HG03469 (cell line): Measurements from ENCODE around the gene TMEM272.

Experiments
- ATAC-seq: cut with Tn5 transposase; IDR thresholded peaks from one replicate; pipeline ENCODE4 v1.9.1; 2021; ENCODE audit warnings: mild to moderate bottlenecking, moderate library complexity, moderate number of reproducible peaks; ENCODE audit not compliant: unreplicated experiment

TMEM272 gene

DNA sequence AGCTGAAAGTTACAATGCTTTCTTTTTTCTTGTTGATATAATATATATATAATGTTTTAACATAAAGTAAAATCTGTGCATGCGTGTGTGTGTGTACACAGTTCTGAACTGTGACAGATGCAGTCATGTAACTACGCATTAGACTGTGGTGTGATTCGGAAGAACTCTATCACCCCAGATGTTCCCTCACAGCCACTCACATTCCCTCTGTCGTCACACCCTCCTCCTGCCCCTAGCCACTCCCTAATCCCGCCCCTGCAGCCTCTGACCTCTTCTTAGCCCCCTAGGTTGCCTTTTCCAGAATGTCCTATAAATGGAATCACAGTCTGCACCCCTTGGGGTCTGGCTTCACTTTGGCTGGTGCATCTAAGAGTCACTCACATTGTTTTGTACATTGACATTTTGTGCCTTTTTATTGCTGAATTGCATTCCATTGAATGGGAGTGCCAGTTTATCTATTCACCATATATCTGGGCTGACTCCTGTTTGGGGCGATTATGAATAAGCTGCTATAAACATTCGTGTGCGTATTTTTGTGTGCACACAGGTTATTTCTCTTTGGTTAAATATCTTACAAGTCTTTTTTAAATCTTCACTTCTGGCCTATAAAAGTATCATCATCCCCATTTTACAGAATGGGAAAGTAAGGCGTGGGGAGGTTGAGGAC, 61.4 kb downstream of the TMEM272 start:
- ATAC-seq = no peak

- no peak for ATAC-seq
Measured at GRCh38 chr13:51782026-51782710, 62.8 kb downstream of the TMEM272 start.

GRCh38 chr13:51781246-51782022, 63.5 kb downstream of the TMEM272 start:
- ATAC-seq = no peak

DNA sequence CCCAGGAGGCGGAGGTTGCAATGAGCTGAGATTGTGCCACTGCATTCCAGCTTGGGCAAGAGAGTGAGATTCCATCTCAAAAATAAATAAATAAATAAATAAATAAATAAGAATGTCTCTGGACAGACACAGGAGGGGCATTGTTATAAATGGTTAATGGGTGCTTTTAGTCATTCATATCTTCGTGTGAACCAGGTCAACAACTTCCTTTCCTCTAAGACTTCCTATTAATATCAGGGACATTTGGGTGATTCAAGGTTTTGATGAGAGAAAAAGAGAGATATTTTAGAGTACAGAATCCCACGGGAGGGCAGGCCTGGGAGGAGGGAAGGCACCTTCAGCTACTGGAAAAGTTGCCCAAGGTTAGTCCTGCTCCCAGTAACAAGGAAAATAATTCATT, 64.9 kb downstream of the TMEM272 start:
- ATAC-seq = no peak

GRCh38 chr13:51778392-51778791, 66.6 kb downstream of the TMEM272 start:
- no peak for ATAC-seq

DNA sequence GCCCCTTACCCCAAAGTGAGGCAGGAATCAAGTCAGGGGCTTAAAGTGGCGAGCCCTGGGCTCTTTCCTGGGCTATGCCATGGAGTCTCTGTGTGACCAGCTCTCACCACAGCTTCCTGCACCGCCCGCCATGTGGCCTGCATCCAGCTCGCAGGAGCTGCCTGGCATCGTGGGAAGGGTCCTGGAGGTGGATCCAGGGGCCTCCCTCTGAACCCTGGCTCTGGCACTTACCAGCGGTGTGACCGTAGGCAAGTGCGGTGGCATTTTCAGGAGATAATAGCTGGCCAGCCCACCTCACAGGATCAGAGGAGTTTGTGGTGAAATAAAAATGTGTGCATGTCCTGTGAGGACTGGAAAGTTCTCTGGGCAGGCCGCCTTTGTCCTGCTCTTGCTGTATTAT, 67.1 kb downstream of the TMEM272 start:
- no peak for ATAC-seq

GRCh38 chr13:51776179-51776578, 68.8 kb downstream of the TMEM272 start:
- no peak for ATAC-seq

DNA sequence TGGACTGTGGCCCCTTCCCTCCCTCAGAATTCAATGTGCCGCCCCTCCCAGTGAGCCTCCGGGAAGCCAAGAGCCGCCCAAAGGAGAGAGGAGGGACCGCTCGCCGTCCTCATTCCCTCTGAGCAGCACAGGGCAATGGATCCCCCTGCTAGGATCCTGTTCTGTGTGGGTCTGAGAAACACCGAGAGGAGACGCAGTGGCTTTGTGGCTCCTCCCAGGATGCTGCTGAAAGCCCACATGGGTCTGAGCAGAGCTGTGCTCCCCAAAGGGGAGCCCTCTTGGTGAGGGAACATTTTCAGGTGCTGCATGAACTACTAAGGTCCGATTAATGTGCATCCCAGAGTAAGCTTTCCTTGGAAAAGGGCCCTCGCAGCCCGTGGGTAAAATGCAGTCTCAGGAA, 71.5 kb downstream of the TMEM272 start:
- no peak for ATAC-seq

GRCh38 chr13:51772781-51773180, 72.2 kb downstream of the TMEM272 start:
- ATAC-seq = no peak

- ATAC-seq = no peak
Measured at GRCh38 chr13:51772105-51772455, 72.9 kb downstream of the TMEM272 start.

DNA sequence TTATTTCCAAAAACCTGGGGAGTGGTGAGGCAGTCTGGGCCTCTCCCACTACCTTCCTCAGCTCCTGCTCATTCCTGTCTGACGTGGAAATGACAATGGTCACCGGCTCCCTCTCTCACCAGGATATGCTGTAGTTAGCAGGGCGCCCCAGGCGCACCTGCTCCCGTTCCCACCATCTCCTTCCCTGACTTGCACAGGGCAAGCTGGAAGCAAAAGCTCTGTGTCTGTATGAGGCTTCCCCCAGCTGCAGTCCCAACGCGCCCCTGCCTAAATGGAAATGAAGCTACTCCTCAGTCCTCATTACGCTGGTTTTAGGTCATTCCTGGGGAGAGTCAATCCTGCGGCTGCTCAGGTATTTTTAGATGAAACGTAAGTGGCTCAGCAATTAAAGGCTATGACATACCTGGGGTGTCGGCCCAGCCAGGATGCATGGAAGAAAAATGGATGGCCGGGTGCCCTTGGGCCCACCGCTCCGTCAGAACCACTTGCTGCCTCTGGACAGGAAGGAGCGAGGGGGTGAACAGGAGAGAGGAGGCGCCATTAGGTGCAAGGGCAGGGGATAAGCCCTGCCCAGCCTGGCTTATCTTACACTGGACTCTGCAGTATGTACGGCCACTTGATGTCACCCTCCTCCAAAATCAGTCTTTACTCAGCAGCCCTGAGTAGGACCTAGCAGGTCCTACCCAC, 73.4 kb downstream of the TMEM272 start:
- ATAC-seq = no peak

GRCh38 chr13:51770681-51771417, 74.1 kb downstream of the TMEM272 start:
- ATAC-seq = no peak

DNA sequence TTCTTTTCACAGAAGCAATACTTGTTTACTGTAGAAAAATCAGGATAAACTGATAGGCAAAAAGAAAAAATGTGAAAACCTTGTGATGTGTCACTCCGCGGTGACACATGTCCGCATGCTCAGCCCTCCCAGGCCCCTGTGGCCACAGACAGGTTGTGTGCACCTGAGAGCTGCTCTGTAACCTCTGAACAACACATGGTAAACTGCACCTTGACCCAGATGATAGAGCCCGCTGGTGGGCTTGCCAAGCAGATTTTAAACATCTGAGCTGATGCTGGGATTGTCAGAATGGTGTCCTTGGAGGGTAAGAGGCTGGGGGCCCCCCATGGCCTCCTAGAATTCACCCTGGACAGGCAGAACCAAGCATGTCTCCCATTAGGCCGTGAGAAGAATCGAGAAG, 74.8 kb downstream of the TMEM272 start:
- ATAC-seq = no peak

DNA sequence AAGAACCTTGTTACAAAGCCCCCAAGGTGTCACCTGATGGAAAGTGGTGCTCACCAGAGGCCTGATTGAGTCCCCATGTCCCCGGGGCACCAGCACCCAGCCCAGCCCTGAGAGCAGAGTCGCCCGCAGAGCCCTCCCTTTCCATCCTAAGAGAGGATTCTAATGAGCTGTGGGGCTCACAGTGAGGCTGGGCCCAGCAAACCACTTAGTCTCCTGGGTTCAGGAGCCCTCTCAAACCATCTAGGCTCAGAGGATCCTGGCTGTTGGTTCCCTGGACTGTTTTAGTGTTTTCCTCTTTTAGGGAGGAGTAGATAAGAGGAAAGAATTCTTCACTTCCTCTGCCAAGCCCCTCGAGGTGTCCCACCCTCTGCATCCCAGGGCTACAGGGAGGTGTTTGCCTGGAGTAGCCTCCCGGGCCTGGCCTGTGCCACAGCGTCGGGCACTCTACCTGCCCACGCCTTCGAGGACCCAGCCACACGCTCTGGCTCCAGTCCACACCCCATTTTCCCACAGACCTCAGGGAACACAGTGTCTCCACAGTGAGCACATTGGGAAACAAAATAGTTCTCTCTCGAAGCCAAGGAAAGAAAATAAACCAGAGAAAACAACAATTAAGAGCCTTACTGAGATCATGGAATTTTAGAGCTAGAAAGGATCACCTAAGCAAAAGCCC, 75.4 kb downstream of the TMEM272 start:
- ATAC-seq = no peak

- ATAC-seq = no peak
Measured at GRCh38 chr13:51768976-51769375, 76.0 kb downstream of the TMEM272 start.

DNA sequence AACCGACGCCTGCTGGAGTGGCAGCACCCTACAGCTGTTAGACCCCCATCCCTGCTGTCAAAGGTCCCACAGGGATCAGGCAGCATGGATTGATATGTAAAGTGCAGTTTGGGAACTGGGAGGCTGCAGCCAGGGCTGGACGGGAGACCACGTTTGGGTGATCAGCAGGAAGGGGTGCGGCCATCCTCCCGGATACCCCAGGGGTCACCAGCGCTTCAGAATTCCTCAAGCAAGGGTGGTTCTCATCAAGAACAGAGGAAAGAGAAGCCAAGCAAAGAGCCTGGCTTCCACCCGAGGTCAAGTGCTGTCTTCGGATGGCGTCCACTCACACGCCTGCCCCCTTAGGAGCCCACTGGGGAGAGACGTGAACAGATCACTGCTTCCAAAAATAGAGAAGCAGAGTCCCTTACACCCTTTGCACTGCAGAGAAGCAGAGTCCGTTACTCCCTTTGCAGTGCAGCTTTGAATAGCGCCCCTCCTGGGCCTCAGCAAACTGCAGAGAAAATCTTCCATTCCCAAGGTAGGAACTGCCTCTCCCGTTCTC, 76.5 kb downstream of the TMEM272 start:
- ATAC-seq = no peak

DNA sequence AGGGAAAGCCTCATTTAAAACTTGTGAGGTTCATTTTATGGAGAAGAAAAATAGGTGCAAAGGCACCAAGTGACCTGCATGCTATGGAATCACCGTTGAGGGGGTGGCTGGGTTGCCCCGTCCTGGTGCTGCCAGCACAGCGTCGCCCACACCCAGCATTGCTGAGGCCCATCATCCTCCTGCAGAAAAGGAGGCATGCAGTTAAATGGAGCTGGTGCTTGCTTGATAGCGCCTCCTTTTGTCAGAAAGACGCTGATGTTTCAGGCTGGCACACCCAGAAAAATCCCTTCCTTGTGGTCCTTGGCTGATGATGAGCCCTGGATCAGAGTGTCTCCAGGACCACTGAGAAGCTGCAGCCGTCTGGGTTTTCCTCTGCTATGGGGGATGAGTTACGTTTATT, 77.9 kb downstream of the TMEM272 start:
- ATAC-seq = no peak

GRCh38 chr13:51765142-51765515, 79.8 kb downstream of the TMEM272 start:
- no peak for ATAC-seq

DNA sequence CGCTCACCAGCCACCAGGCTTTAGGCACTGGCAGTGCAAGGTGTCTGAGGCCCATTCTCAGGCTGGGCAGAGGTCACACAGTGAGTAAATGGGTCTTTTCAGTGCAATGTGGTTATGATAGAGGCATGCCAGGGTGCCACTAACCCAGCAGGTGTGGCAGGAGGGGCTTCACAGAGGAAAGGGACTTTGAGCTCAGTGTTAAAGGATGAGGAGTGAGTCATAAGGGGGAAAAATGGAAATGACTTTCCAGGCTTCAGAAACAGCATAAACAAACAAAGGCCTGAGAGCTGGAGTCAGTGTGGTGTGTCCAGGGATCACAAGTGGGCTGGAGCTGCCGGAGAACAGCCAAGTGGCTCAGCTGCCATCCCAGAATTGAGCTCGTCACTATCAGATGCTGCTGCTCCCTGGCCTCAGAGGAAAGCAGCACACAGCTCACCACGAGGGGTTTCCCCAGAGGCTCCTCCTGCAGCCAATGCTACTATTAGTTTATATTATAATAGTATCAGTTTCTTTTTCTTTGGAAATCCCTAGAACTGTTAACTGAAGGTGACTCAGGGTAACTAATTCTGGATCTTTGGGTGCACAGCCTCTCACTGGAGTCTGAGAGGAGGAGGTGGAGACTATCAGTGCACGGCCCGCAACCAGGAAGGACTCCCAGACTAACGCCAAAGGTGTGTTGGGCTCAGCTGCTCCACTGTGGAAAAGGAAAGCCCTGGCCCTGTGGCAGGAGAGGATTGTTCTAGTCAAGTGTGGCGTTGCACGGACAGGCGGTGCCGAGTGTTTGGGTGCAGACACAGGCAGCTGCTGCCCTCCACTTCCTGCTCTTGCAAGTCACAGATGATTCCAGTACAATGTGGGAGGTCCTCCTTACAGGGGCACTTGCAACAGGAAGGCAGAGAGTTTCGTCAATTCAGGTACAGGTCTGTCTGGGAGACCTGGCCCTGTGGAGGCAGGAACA, 80.5 kb downstream of the TMEM272 start:
- peak; percentile 64 for ATAC-seq
